NCI-H1048 (cell line): ENCODE measurements around the gene SUCLG2.
"Not testable (repeated sequence)": the region's sequence is repeated elsewhere in the genome, so short reads cannot be mapped to it uniquely, and the experiment has no call there.

Source experiments
- DNase-seq: peaks from one replicate; lab custom pipeline; 2025; lab: John Stamatoyannopoulos, UW

The SUCLG2 gene

DNA sequence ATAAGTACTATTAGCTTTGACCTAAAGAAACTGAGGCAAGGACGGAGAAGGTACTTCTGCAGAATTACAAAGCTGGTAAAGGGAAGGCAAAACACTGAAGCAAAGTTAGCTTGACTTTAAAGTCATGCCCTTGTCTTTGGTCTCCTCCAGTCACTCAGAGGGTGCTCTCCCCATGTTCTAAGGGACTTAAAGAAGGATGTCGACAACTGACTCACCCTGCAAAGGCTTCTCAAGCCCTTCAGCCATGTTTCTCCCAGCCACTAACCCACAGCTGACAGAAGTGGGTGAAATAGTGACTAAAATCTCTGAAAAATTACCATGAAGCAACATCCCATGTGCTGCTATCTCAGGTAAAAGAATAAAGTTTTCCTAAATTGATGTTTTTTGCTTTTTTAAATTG, 46.4 kb downstream of the SUCLG2 start:
- DNase-seq, result no peak

DNA sequence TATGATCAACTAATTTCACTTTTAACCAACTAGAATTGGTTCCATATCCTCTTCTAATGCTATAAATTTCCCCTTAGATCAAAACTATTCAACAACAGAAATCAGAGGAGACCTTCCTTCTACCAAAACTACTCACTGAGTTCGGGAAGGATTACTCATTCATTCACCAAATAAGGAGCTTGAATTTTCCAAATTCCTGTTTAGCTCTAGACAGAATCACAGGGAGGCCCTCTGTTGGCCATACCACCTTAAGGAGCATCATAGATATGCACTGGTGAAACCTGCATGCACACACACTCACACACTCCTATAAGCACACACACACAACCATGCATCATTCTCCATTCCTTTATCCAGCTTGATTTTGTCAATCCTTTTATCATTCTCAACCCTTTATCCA, 49.0 kb downstream of the SUCLG2 start:
- DNase-seq, result no peak

GRCh38 chr3:67602816-67603215, 51.6 kb downstream of the SUCLG2 start:
- DNase-seq, result no peak

DNA sequence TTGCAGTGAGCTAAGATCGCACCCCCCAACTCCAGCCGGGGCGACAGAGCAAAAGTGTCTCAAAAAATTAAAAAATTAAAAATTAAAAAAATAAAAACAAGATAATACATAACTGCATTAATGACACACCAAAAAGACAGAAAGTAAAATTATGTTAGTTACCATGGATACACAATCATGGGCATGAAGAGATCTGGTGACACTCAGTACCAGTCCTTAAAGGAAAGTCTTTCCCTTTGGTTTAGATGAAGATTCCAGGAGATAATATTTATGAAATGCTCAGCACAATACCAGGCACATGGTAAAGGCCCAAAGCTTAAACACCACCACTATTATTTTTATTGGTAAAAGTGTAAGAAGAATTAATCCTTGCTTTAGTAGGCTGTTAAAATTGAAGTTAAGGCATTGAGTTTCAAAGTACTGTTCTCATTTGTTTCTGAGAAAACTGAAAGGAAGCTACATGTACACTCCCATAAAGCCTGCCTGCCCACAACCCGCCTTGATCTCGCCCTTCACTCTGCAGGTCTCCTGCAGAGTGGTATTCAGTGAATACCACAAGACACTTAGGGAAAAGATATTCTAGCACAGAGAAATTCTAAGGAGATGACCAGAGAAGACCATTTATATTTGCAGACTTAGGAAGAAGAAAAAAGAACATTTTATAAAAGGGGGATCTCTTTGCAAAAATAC, 52.3 kb downstream of the SUCLG2 start:
- no peak for DNase-seq

- DNase-seq, result no peak
These were observed 53.0 kb downstream of the SUCLG2 start for GRCh38 chr3:67601385-67601784.

GRCh38 chr3:67599821-67600220, 54.6 kb downstream of the SUCLG2 start:
- DNase-seq, result no peak

DNA sequence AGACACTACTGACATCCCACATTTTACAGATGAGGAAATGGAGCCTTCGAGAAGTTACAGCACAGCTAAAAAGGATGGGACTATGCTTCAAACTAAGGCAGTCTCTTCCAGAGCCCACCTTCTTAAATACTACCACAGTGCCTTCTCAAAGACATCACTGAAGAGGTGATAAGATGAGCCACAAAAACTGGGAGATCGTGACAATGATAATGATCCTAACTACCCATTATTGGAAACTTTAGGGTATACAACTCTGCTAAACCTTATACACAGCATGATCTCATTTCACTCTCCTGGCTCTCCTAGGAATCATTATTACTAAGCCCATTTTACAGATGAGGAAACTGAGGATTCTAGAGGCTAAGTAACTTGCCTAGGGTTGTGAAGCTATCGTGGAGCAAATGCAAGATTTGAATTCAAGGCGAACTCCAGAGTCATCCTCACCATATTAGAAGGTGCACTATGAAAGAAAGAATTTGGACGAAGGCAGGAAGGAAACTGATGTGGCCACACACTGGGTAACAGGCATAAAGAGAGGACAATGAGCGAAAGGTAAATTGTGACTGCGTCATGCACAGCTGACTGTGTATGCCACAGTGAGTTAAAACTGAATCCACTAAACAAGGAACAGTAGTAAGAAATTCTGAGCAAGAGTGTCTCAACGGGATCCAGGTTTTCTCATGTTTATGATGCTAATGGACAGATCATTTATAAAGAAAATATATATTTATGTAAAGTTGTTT, 55.4 kb downstream of the SUCLG2 start:
- no peak for DNase-seq

DNA sequence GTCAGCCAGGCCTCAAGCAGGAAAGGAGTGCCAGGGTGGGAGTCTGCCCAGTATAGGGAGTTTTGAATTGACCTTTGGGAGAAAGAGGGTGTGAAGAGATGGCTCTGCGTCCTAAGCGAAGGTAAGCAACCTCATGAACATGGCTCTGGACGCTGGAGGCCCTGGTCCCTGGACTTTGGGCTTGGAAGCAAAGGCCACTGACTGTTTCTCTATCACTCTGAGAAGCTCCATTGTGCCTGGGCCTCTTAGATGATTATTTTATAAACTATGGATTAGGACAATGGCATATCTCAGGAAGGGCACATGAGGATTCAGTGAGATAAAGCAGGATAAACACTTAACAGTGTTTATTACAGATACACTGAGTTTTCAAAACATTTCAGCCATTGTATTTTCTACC, 59.0 kb downstream of the SUCLG2 start:
- no peak for DNase-seq

DNA sequence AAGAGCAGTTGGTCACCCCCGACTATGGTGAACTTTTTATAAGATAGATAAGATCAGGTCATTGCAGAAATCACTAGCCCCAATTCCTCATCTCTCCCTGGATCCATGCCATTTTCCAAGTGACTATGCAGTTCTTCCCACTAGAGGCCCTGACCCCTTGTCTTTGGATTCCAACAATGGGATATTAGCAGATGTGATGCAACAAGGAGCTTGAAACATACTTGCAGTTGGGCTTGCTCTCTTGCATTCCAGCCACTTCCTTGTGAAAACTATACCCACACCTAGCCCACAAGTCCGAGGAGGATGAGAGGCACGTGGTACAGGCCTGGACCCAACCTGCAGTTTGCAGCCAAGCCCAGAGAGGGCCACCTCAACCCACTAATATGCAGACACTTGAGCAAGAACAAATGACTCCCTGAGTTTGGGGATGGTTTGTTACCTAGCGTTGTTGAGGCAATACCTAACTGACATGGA, 60.6 kb downstream of the SUCLG2 start:
- no peak for DNase-seq

GRCh38 chr3:67592057-67592456, 62.4 kb downstream of the SUCLG2 start:
- DNase-seq, result no peak

GRCh38 chr3:67587811-67588210, 66.6 kb downstream of the SUCLG2 start:
- DNase-seq, result no peak

GRCh38 chr3:67587301-67587700, 67.1 kb downstream of the SUCLG2 start:
- DNase-seq, result no peak

DNA sequence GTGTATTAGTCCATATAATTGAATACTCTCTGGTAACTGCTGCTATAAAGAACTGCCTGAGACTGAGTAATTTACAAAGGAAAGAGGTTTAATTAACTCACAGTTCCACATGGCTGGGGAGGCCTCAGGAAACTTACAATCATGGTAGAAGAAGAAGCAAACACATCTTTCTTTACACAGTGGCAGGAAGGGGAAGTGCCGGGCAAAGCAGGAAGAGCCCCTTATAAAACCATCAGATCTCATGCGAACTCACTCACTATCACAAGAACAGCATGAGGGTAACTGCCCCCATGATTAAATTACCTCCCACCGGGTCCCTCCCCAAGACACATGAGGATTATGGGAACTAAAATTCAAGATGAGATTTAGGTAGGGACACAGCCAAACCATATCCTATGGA, 69.8 kb downstream of the SUCLG2 start:
- DNase-seq, result not testable (repeated sequence)

GRCh38 chr3:67580430-67581000, 73.9 kb downstream of the SUCLG2 start:
- DNase-seq, result no peak

GRCh38 chr3:67578416-67578815, 76.0 kb downstream of the SUCLG2 start:
- no peak for DNase-seq

DNA sequence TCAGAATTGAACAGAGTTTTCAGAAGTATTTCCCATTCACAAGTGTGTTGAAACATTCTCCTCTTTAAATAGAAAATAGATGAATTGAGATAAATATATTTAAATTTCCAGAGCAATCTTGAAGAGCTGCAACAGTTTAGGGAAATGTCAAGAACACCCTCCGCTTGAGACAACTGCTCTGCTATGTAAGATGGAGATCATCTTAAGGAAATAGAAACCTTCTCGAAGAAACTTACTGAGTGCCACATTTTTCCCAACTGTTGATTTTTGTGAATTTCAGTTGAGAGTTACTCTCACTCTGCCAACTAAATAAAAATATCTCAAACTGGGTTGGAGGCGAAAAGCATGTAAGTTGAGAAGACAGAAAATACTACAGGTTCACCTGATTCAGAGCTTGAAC, 78.0 kb downstream of the SUCLG2 start:
- no peak for DNase-seq

GRCh38 chr3:67569324-67569723, 85.1 kb downstream of the SUCLG2 start:
- no peak for DNase-seq

DNA sequence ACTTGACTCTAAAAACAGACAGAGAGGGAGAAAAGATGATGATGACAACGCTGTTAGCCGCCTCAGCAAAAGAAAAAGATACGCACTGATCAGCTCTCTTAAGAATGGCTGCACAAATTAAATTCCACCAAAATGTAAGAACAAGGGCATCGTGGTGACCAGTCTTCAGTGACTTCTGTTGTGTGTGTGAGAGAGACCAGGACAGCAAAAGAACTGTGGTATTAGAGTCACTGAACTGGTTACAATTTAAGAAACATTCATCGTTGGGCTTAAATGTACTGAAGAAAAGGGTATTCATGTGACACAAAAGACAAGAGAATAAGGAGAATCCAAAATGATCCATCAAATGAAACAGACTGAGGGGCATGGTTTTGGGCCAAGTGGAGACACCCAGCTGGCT, 86.5 kb downstream of the SUCLG2 start:
- no peak for DNase-seq

- no peak for DNase-seq
These were observed 89.4 kb downstream of the SUCLG2 start for GRCh38 chr3:67564973-67565372.

GRCh38 chr3:67564008-67564407, 90.4 kb downstream of the SUCLG2 start:
- no peak for DNase-seq

GRCh38 chr3:67561667-67562394, 92.6 kb downstream of the SUCLG2 start:
- DNase-seq, result no peak

DNA sequence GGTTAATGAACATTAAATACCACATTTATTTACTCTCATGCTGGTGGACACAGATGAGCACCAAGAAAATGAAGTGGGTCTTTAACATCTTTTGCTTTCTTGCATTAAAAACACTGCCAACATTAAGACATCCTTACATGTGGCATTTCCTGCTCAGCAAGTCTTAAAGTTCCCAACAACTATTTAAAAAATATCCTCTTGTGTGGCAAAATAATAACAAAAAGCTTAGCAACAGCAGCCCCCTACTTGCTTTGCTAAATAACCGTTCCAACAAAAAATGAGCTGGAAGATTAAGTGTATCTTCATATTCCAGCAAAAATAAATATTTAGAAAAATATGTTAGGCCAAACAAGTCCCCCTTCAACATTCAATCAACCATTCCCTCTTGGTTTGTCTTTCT, 93.1 kb downstream of the SUCLG2 start:
- DNase-seq, result no peak
